Measurements from ENCODE around the gene ELF5. TPM values are rescaled to one million over a fixed set of nuclear protein-coding genes. Genes with fewer than 3 reads are reported as not detected.

ELF5 gene
- total and polyA plus RNA-seq, 2 of the 13 experiments (the other 11 are each of a cell fraction or from before 2014, with no cell fraction given), result 0.51 to 2.6 TPM

DNA sequence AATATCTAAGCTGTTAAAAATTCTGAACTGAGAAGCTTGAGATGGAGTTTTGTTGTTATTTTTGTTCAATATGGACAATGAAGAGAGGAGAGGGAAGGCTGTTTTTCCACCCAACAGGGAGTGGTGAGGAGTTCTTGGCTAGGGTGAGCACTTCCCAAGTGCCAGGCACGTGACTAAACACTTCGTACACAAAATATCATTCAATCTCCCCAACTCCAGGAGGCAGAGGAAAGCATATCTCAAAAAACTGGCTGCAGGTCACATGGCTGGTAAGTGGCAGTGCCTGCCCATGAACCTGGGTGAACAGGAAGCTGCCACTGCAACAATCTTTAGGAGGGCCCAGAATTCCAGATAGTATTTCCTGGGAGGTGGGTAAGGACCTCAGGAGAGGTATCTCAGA lies 11.6 kb downstream of the ELF5 start (continued):
- TF ChIP-seq, protein P1, sequence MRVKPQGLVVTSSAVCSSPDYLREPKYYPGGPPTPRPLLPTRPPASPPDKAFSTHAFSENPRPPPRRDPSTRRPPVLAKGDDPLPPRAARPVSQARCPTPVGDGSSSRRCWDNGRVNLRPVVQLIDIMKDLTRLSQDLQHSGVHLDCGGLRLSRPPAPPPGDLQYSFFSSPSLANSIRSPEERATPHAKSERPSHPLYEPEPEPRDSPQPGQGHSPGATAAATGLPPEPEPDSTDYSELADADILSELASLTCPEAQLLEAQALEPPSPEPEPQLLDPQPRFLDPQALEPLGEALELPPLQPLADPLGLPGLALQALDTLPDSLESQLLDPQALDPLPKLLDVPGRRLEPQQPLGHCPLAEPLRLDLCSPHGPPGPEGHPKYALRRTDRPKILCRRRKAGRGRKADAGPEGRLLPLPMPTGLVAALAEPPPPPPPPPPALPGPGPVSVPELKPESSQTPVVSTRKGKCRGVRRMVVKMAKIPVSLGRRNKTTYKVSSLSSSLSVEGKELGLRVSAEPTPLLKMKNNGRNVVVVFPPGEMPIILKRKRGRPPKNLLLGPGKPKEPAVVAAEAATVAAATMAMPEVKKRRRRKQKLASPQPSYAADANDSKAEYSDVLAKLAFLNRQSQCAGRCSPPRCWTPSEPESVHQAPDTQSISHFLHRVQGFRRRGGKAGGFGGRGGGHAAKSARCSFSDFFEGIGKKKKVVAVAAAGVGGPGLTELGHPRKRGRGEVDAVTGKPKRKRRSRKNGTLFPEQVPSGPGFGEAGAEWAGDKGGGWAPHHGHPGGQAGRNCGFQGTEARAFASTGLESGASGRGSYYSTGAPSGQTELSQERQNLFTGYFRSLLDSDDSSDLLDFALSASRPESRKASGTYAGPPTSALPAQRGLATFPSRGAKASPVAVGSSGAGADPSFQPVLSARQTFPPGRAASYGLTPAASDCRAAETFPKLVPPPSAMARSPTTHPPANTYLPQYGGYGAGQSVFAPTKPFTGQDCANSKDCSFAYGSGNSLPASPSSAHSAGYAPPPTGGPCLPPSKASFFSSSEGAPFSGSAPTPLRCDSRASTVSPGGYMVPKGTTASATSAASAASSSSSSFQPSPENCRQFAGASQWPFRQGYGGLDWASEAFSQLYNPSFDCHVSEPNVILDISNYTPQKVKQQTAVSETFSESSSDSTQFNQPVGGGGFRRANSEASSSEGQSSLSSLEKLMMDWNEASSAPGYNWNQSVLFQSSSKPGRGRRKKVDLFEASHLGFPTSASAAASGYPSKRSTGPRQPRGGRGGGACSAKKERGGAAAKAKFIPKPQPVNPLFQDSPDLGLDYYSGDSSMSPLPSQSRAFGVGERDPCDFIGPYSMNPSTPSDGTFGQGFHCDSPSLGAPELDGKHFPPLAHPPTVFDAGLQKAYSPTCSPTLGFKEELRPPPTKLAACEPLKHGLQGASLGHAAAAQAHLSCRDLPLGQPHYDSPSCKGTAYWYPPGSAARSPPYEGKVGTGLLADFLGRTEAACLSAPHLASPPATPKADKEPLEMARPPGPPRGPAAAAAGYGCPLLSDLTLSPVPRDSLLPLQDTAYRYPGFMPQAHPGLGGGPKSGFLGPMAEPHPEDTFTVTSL (CRISPR knock-in tag; IDR thresholded peaks at IDR 0.05; ENCODE audit: borderline replicate concordance), result peak; percentile 3; the same call in 1 of the 2 replicates
- no peak for TF ChIP-seq NBN (conservative IDR thresholded peaks at IDR 0.05)

DNA sequence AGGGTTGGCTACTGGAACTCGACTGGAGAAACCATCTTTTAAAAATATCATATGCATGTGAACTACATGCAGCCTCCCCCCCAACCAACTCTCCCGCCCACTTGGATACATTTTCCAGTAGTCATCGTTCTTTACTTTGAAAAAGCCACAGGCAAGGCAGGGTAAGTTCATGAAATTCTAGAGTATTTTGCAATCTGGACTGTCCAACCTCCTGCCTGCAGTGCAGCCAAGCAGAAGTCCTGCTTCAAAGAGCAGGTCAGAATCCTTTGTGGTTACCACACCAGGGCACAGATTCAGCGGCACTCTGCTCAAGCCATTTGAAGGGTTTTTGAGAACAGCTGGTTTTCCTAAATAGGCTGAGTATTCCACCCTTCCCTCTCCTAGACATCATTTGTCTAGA lies 12.1 kb downstream of the ELF5 start:
- no TSS peak for BruUV-seq (replicated peaks)
- TF ChIP-seq HNRNPL (IDR thresholded peaks at IDR 0.05; ENCODE audit: low read depth, low read length) (no peak), ZNF441 (CRISPR knock-in tag; IDR thresholded peaks at IDR 0.05; ENCODE audit: borderline replicate concordance) (0 out of 2 replicates have a peak, but pooled peaks have one; percentile 47), SIX4 (CRISPR knock-in tag; IDR thresholded peaks at IDR 0.05) (no peak), ZNF292 (CRISPR knock-in tag; IDR thresholded peaks at IDR 0.05; ENCODE audit: borderline replicate concordance, low read depth) (peak; percentile 97; the same call in 1 of the 2 replicates), CREM (IDR thresholded peaks at IDR 0.05) (peak; percentile 57; the same call in 1 of the 2 replicates), CREM (CRISPR knock-in tag; IDR thresholded peaks at IDR 0.05) (no peak), ZSCAN29 (CRISPR knock-in tag; conservative IDR thresholded peaks at IDR 0.05) (no peak), MEF2D (CRISPR knock-in tag; IDR thresholded peaks at IDR 0.05) (peak; percentile 42; the same call in 1 of the 2 replicates), ZNF282 (IDR thresholded peaks at IDR 0.05; ENCODE audit: partially characterized antibody) (no peak), FOSL1 (CRISPR knock-in tag; IDR thresholded peaks at IDR 0.05; ENCODE audit: borderline replicate concordance) (no peak)
- TF ChIP-seq, protein P2, sequence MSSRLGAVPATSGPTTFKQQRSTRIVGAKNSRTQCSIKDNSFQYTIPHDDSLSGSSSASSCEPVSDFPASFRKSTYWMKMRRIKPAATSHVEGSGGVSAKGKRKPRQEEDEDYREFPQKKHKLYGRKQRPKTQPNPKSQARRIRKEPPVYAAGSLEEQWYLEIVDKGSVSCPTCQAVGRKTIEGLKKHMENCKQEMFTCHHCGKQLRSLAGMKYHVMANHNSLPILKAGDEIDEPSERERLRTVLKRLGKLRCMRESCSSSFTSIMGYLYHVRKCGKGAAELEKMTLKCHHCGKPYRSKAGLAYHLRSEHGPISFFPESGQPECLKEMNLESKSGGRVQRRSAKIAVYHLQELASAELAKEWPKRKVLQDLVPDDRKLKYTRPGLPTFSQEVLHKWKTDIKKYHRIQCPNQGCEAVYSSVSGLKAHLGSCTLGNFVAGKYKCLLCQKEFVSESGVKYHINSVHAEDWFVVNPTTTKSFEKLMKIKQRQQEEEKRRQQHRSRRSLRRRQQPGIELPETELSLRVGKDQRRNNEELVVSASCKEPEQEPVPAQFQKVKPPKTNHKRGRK (CRISPR knock-in tag; IDR thresholded peaks at IDR 0.05), result no peak
- TF ChIP-seq, protein P3, sequence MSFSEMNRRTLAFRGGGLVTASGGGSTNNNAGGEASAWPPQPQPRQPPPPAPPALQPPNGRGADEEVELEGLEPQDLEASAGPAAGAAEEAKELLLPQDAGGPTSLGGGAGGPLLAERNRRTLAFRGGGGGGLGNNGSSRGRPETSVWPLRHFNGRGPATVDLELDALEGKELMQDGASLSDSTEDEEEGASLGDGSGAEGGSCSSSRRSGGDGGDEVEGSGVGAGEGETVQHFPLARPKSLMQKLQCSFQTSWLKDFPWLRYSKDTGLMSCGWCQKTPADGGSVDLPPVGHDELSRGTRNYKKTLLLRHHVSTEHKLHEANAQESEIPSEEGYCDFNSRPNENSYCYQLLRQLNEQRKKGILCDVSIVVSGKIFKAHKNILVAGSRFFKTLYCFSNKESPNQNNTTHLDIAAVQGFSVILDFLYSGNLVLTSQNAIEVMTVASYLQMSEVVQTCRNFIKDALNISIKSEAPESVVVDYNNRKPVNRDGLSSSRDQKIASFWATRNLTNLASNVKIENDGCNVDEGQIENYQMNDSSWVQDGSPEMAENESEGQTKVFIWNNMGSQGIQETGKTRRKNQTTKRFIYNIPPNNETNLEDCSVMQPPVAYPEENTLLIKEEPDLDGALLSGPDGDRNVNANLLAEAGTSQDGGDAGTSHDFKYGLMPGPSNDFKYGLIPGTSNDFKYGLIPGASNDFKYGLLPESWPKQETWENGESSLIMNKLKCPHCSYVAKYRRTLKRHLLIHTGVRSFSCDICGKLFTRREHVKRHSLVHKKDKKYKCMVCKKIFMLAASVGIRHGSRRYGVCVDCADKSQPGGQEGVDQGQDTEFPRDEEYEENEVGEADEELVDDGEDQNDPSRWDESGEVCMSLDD (CRISPR knock-in tag; IDR thresholded peaks at IDR 0.05; ENCODE audit: borderline replicate concordance), result no peak

More for the DNA sequence above, 12.1 kb downstream of the ELF5 start:
- H3K4me2 ChIP-seq (ENCODE audit: low read depth, low read length), result peak overlapping the region; percentile 52
- in situ Hi-C loops (cut with HindIII; ENCODE audit: extremely low pct_ligation_motif_present, low pct_unique_long_range_greater_than_20kb) (no loop called here), intact Hi-C loops (cut with micrococcal nuclease; ENCODE audit: unreplicated experiment) (loop anchor here (1.0 to 2.0 kb wide), 2 partner anchors 154 to 389 kb away; no protein-coding TSS in a partner anchor)
- no peaks in the 10 kb centered on the region for H3K27me3 ChIP-seq (ENCODE audit: control insufficient read depth in 1 of 2, insufficient read depth in 2 of 2, low read length in 2 of 2)
- H3K9ac ChIP-seq (ENCODE audit: insufficient read depth, low read depth, low read length), result peak overlapping the region; percentile 45; the same call in 1 of the 2 replicates
- H3K79me2 ChIP-seq (ENCODE audit: insufficient read depth, low read length), result no peaks in the 10 kb centered on the region
- H3K4me1 ChIP-seq (ENCODE audit: insufficient read depth, low read length), result peaks cover 76% of the 10 kb centered on the region
- H3K9me3 ChIP-seq (ENCODE audit: low read length), result no peaks in the 10 kb centered on the region
- H4K20me1 ChIP-seq (ENCODE audit: insufficient read depth, low read length), result no peaks in the 10 kb centered on the region
- H3K27ac ChIP-seq (ENCODE audit: extremely low read length, insufficient read depth, low read length), result peak overlapping the region; percentile 60
- ATAC-seq (peak; percentile 97), DNase-seq (ENCODE audit: low spot score) (peak; percentile 92), FAIRE-seq (peak; percentile 98)
- ChIA-PET POLR2A (interaction anchor here (1.0 to 1.6 kb wide), 3 partner anchors 138 to 407 kb away, joined by 3 to 4 read pairs (median 3); partner anchors contain the start of gene ABTB2), CTCF (ENCODE audit: low intra/inter-chr PET ratio, low total read pairs) (no interaction called here)
- 3% methylated on average over 4 of the region's 4 CpGs for whole genome bisulfite sequencing (ENCODE audit: low lambda C conversion rate)
- no peak overlapping the region for H2AFZ ChIP-seq (ENCODE audit: low read length)
- H3K36me3 ChIP-seq (replicated peaks in 1 of 2; ENCODE audit: control insufficient read depth in 1 of 2, insufficient read depth in 2 of 2, low read length in 2 of 2), result no peaks in the 10 kb centered on the region
- H3K4me3 ChIP-seq (replicated peaks in 1 of 3; ENCODE audit: insufficient read depth in 1 of 3, low read depth in 2 of 3, low read length in 3 of 3), result no peak overlapping the region

Data from HepG2 (cell line).